SK-N-SH (cell line): Measurements from ENCODE around the gene STAG2. TPM values are rescaled to one million over a fixed set of nuclear protein-coding genes. Genes with fewer than 3 reads are reported as not detected.

Experiments used
- CTCF ChIA-PET: fragments of 300-600, 350-600 bp; formaldehyde crosslinking; extraction: SDS; loops from one replicate; lab custom pipeline; 2021; lab: Yijun Ruan, JAX
- POLR2A ChIA-PET: fragments of 350-600 bp; sonication (Branson Sonifier 250); formaldehyde crosslinking; extraction: SDS; loops from one replicate; lab custom pipeline; 2020; ENCODE audit warnings: antibody characterized with exemption, inconsistent platforms; lab: Yijun Ruan, JAX
- DNase-seq: peaks from one replicate; pipeline ENCODE4 v3.0.0; 2012
- H2AFZ ChIP-seq: fragments of 200-600 bp; sonication (generic); 2 replicates; pipeline ENCODE4 v1.8.1; 2016; ENCODE audit warnings: antibody characterized with exemption, mild to moderate bottlenecking, low read depth
- H3F3A ChIP-seq: fragments of 200-600 bp; sonication (generic); replicated peaks from 2 replicates; pipeline ENCODE3; 2016; ENCODE audit warnings: antibody characterized with exemption, mild to moderate bottlenecking; ENCODE audit not compliant: insufficient read depth
- H3K27ac ChIP-seq, 2 experiments: fragments of 200-500 bp in 1 of 2; fragments of 200-600 bp in 1 of 2; sonication (Bioruptor generic) in 1 of 2; sonication (generic), shearing (Covaris generic) in 1 of 2; 2 replicates each; pipeline versions ENCODE4 v1.5.1 to v1.6.1; 2014 to 2016; ENCODE audit warnings: low read depth in 2 of 2, inconsistent platforms in 1 of 2, low read length in 1 of 2, mild to moderate bottlenecking in 1 of 2, mixed read lengths in 1 of 2
- H3K27me3 ChIP-seq: fragments of 200-600 bp; sonication (generic), shearing (Covaris generic); 2 replicates; pipeline ENCODE4 v1.6.1; 2016; ENCODE audit warnings: mixed run types; ENCODE audit not compliant: insufficient read depth
- H3K36me3 ChIP-seq, 2 experiments: fragments of 200-500 bp in 1 of 2; fragments of 200-600 bp in 1 of 2; sonication (Bioruptor generic) in 1 of 2; sonication (generic) in 1 of 2; replicated peaks in 1 of 2; 2 replicates each; pipeline versions ENCODE3 to v1.5.1; 2014 to 2016; ENCODE audit warnings: low read length in 1 of 2, mild to moderate bottlenecking in 1 of 2; ENCODE audit not compliant: insufficient read depth in 2 of 2, control insufficient read depth in 1 of 2
- H3K4me1 ChIP-seq, 2 experiments: fragments of 200-500 bp in 1 of 2; fragments of 200-600 bp in 1 of 2; sonication (Bioruptor generic) in 1 of 2; sonication (generic), shearing (Covaris generic) in 1 of 2; 2 replicates each; pipeline versions ENCODE4 v1.5.1 to v1.6.1; 2014 to 2016; ENCODE audit warnings: low read depth in 1 of 2, low read length in 1 of 2, mixed run types in 1 of 2; ENCODE audit not compliant: insufficient read depth in 2 of 2, control insufficient read depth in 1 of 2
- H3K4me2 ChIP-seq: fragments of 200-600 bp; sonication (generic), shearing (Covaris generic); 2 replicates; pipeline ENCODE4 v1.6.1; 2017; ENCODE audit warnings: mixed run types
- H3K4me3 ChIP-seq, 2 experiments: fragments of 200-500 bp in 1 of 2; fragments of 200-600 bp in 1 of 2; sonication (Bioruptor generic) in 1 of 2; sonication (generic), shearing (Covaris generic) in 1 of 2; 2 replicates each; pipeline versions ENCODE4 v1.5.1 to v1.8.1; 2014 to 2016; ENCODE audit warnings: low read depth in 2 of 2, inconsistent platforms in 1 of 2, low read length in 1 of 2, mild to moderate bottlenecking in 1 of 2, mixed read lengths in 1 of 2, moderate library complexity in 1 of 2
- H3K79me2 ChIP-seq: fragments of 200-600 bp; sonication (generic); 2 replicates; pipeline ENCODE4 v1.8.1; 2017; ENCODE audit warnings: mild to moderate bottlenecking; ENCODE audit not compliant: insufficient read depth
- H3K9ac ChIP-seq: fragments of 200-600 bp; sonication (generic); 2 replicates; pipeline ENCODE4 v1.6.1; 2017; ENCODE audit warnings: mixed run types
- H3K9me2 ChIP-seq: fragments of 200-600 bp; sonication (generic); 2 replicates; pipeline ENCODE4 v1.6.1; 2017; ENCODE audit warnings: mixed run types
- H3K9me3 ChIP-seq: fragments of 200-600 bp; sonication (generic); 2 replicates; pipeline ENCODE4 v1.6.1; 2017; ENCODE audit warnings: mixed run types, mild to moderate bottlenecking, moderate library complexity
- H4K20me1 ChIP-seq: fragments of 200-600 bp; sonication (generic); 2 replicates; pipeline ENCODE4 v1.6.1; 2017; ENCODE audit warnings: mild to moderate bottlenecking, mixed run types; ENCODE audit not compliant: insufficient read depth
- ELF1 ChIP-seq: IDR thresholded peaks from 2 replicates; pipeline ENCODE4 v1.4.0; 2012
- FOXM1 ChIP-seq: IDR thresholded peaks from 2 replicates; pipeline ENCODE4 v1.4.0; 2012; ENCODE audit warnings: low read depth, mild to moderate bottlenecking
- JUND ChIP-seq: IDR thresholded peaks from 2 replicates; pipeline ENCODE4 v1.4.0; 2012
- MAX ChIP-seq: IDR thresholded peaks from 2 replicates; pipeline ENCODE4 v1.4.0; 2012; ENCODE audit warnings: low read depth
- NRF1 ChIP-seq: IDR thresholded peaks from 2 replicates; pipeline ENCODE4 v1.6.1; 2012; ENCODE audit warnings: low read depth, mild to moderate bottlenecking, low read length
- POLR2AphosphoS5 ChIP-seq: IDR thresholded peaks from 2 replicates; pipeline ENCODE4 v1.6.1; 2012; ENCODE audit warnings: low read depth, low read length
- RCOR1 ChIP-seq: fragments of 150-350 bp; IDR thresholded peaks from 2 replicates; pipeline ENCODE4 v1.6.1; 2017; ENCODE audit warnings: antibody characterized with exemption, low read length
- RXRA ChIP-seq: IDR thresholded peaks from 2 replicates; pipeline ENCODE4 v1.4.0; 2012; ENCODE audit warnings: low read depth, mild to moderate bottlenecking, borderline replicate concordance
- TEAD4 ChIP-seq: IDR thresholded peaks from 2 replicates; pipeline ENCODE4 v1.4.0; 2012; ENCODE audit warnings: mild to moderate bottlenecking, borderline replicate concordance; ENCODE audit not compliant: insufficient read depth
- USF2 ChIP-seq: fragments of 150-350 bp; IDR thresholded peaks from 2 replicates; pipeline ENCODE4 v1.6.1; 2017; ENCODE audit warnings: antibody characterized with exemption, low read length, low read depth, borderline replicate concordance
- YY1 ChIP-seq: IDR thresholded peaks from 2 replicates; pipeline ENCODE4 v1.4.0; 2012; ENCODE audit warnings: low read depth, mild to moderate bottlenecking
- WGBS: methylation state at CpG from one replicate; pipeline ENCODE4 v1.1.6; 2017; ENCODE audit warnings: low lambda C conversion rate; 5-methylcytosine and 5-hydroxymethylcytosine counted together
- polyA plus RNA-seq, 3 experiments: library from polyadenylated mRNA; depleted of rRNA; stranded (reverse); fragments of >200 nt; gene quantifications; 2 replicates each; pipeline ENCODE4 v1.2.3, GENCODE V29; 2012

The STAG2 gene
- polyA plus RNA-seq, 1 of the 3 experiments (the other 2 are of a cell fraction), result 11.3 TPM

- no peaks in the 10 kb centered on the region for H3K9me2 ChIP-seq
- 59% methylated on average over 8 of the region's 8 CpGs for WGBS
- H3K36me3 ChIP-seq, result no peaks in the 10 kb centered on the region
- no peaks in the 10 kb centered on the region for H4K20me1 ChIP-seq
- H3K79me2 ChIP-seq, result no peaks in the 10 kb centered on the region
- no peaks in the 10 kb centered on the region for H3K9me3 ChIP-seq
- H2AFZ ChIP-seq, result no peak overlapping the region
- ChIA-PET CTCF (no interaction called here), POLR2A (no interaction called here)
- H3K9ac ChIP-seq, result no peak overlapping the region
- H3K4me1 ChIP-seq, result no peaks in the 10 kb centered on the region
- no peak overlapping the region for H3K4me3 ChIP-seq
- H3K4me2 ChIP-seq, result 0 out of 2 replicates have a peak overlapping the region, but pooled peaks have one; percentile 2
- no peak for DNase-seq
- TF ChIP-seq POLR2AphosphoS5 (no peak), MAX (no peak)
- no peaks in the 10 kb centered on the region for H3K27me3 ChIP-seq
- no peaks in the 10 kb centered on the region for H3F3A ChIP-seq
- H3K27ac ChIP-seq, result no peak overlapping the region
These were observed 184.2 kb downstream of the STAG2 start for GRCh38 chrX:124145749-124146148.

- H3K36me3 ChIP-seq, result no peaks in the 10 kb centered on the region
- POLR2A ChIA-PET, result no interaction called here
- CTCF ChIA-PET, result no interaction called here
- TF ChIP-seq RXRA (no peak), MAX (no peak), ELF1 (no peak), FOXM1 (no peak), NRF1 (no peak), USF2 (no peak), YY1 (no peak), RCOR1 (no peak), JUND (no peak), TEAD4 (no peak)
- H3F3A ChIP-seq, result no peaks in the 10 kb centered on the region
- no peak overlapping the region for H2AFZ ChIP-seq
- no peak for DNase-seq
- H3K4me2 ChIP-seq, result no peak overlapping the region
- no peaks in the 10 kb centered on the region for H3K4me1 ChIP-seq
- no peak overlapping the region for H3K27ac ChIP-seq
- H3K27me3 ChIP-seq, result no peaks in the 10 kb centered on the region
- no peaks in the 10 kb centered on the region for H4K20me1 ChIP-seq
- no peaks in the 10 kb centered on the region for H3K79me2 ChIP-seq
- no peak overlapping the region for H3K9ac ChIP-seq
- H3K9me2 ChIP-seq, result no peaks in the 10 kb centered on the region
- no peak overlapping the region for H3K4me3 ChIP-seq
- H3K9me3 ChIP-seq, result no peaks in the 10 kb centered on the region
These were observed 189.7 kb downstream of the STAG2 start for GRCh38 chrX:124151195-124151594.

Other genes starting within 250 kb of the STAG2 start
- 26.7 and 40.2 TPM in 2 replicates for gene THOC2, start 228.7 kb upstream of the STAG2 start, polyA plus RNA-seq (2012; rRNA removed)
- 8.0 and 9.1 TPM in 2 replicates for gene XIAP, start 101.7 kb upstream of the STAG2 start, polyA plus RNA-seq (2012; rRNA removed)